Measurements from ENCODE around the gene AQP9.

GRCh38 chr15:58142827-58143461, 4.8 kb downstream of the AQP9 start:
- no peak for TF ChIP-seq ZFP30 (CRISPR knock-in tag; IDR thresholded peaks at IDR 0.05)
- TF ChIP-seq CREB5 (CRISPR knock-in tag; IDR thresholded peaks at IDR 0.05; ENCODE audit: low read depth) = no peak
- no peak for TF ChIP-seq SNAI2 (CRISPR knock-in tag; IDR thresholded peaks at IDR 0.05)
- no peak for TF ChIP-seq TSHZ2 (CRISPR knock-in tag; IDR thresholded peaks at IDR 0.05)
- TF ChIP-seq TCF4 (CRISPR knock-in tag; IDR thresholded peaks at IDR 0.05; ENCODE audit: borderline replicate concordance) = no peak
- no peak for TF ChIP-seq ISL1 (CRISPR knock-in tag; IDR thresholded peaks at IDR 0.05)
- TF ChIP-seq ARNTL (CRISPR knock-in tag; IDR thresholded peaks at IDR 0.05; ENCODE audit: borderline replicate concordance, low read depth) = no peak
- TF ChIP-seq PATZ1 (CRISPR knock-in tag; IDR thresholded peaks at IDR 0.05; ENCODE audit: borderline replicate concordance) = no peak
- no peak for TF ChIP-seq GLIS3 (CRISPR knock-in tag; IDR thresholded peaks at IDR 0.05)
- no peak for TF ChIP-seq ZNF565 (CRISPR knock-in tag; conservative IDR thresholded peaks at IDR 0.05; ENCODE audit: low read depth)
